ENCODE measurements around the gene EVI5L.

DNA sequence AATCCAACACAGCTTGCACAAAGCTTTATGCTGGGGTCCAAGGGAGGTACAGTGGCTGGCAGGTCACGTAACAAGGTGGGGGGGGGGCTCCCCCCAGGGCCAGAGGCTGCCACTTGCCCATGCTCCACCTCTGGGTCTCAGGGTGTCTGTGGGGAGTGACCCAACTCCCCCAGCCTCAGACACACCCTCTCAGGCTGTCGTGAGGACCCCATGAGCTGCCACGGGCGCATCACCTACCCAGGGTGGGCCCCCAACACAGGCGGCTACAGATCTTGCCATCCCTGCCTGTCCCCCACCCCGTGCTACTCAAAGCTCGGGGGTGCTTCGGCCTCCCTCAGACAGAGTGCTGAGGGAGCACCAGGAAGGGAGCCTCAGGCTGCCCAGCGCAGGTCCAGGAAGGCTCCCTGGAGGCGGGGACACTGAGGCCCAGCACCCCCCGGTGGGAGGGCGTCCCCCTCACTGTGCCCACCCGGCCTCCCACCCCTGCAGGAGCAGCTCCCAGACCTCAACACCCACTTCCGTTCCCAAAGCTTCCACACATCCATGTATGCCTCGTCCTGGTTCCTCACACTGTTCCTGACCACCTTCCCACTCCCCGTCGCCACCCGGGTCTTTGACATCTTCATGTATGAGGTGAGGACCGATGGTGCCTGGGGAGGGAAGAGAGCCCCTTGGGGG is 21.1 kb downstream of the EVI5L start:
- TF ChIP-seq, protein P1, sequence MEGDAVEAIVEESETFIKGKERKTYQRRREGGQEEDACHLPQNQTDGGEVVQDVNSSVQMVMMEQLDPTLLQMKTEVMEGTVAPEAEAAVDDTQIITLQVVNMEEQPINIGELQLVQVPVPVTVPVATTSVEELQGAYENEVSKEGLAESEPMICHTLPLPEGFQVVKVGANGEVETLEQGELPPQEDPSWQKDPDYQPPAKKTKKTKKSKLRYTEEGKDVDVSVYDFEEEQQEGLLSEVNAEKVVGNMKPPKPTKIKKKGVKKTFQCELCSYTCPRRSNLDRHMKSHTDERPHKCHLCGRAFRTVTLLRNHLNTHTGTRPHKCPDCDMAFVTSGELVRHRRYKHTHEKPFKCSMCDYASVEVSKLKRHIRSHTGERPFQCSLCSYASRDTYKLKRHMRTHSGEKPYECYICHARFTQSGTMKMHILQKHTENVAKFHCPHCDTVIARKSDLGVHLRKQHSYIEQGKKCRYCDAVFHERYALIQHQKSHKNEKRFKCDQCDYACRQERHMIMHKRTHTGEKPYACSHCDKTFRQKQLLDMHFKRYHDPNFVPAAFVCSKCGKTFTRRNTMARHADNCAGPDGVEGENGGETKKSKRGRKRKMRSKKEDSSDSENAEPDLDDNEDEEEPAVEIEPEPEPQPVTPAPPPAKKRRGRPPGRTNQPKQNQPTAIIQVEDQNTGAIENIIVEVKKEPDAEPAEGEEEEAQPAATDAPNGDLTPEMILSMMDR (IDR thresholded peaks at IDR 0.05): no peak
- TF ChIP-seq POLR2A (IDR thresholded peaks at IDR 0.05): no peak
